Subcutaneous abdominal adipose tissue (tissue), 5 donors: ENCODE data around the gene LCLAT1.

ENCODE experiments used
- H3K27ac ChIP-seq: one replicate; pipeline ENCODE4 v1.7.0; 2013; ENCODE audit warnings: low read depth, mild to moderate bottlenecking, inconsistent platforms, low read length, moderate library complexity
- H3K27me3 ChIP-seq, 5 donors: one replicate each; pipeline ENCODE4 v1.7.0; 2013; ENCODE audit warnings: low read length in 5 of 5, inconsistent platforms in 1 of 5; ENCODE audit not compliant: control insufficient read depth in 5 of 5, insufficient read depth in 4 of 5
- H3K36me3 ChIP-seq, 5 donors: one replicate each; pipeline ENCODE4 v1.7.0; 2013; ENCODE audit warnings: low read length in 5 of 5; ENCODE audit not compliant: control insufficient read depth in 5 of 5, insufficient read depth in 5 of 5
- H3K4me1 ChIP-seq, 5 donors: one replicate each; pipeline ENCODE4 v1.7.0; 2013; ENCODE audit warnings: low read length in 5 of 5, mild to moderate bottlenecking in 3 of 5, moderate library complexity in 1 of 5; ENCODE audit not compliant: control insufficient read depth in 5 of 5, insufficient read depth in 5 of 5
- H3K4me3 ChIP-seq, 5 donors: one replicate each; pipeline ENCODE4 v1.7.0; 2013; ENCODE audit warnings: low read length in 5 of 5, low read depth in 1 of 5
- H3K9ac ChIP-seq, 5 donors: one replicate each; pipeline ENCODE4 v1.7.0; 2013; ENCODE audit warnings: low read length in 5 of 5, mild to moderate bottlenecking in 4 of 5, moderate library complexity in 3 of 5
- H3K9me3 ChIP-seq, 5 donors: one replicate each; pipeline ENCODE4 v1.7.0; 2013; ENCODE audit warnings: low read length in 5 of 5; ENCODE audit not compliant: control insufficient read depth in 5 of 5
- donor health status: healthy.
- donor health status: healthy.
- donor health status: healthy.
- donor health status: healthy.
- donor health status: healthy.

The LCLAT1 gene

GRCh38 chr2:30453498-30453897 is 6.5 kb downstream of the LCLAT1 start:
- Histone ChIP-seq H3K9me3 (no peaks in the 10 kb centered on the region), H3K36me3 (no peaks in the 10 kb centered on the region), H3K27me3 (no peaks in the 10 kb centered on the region), H3K9ac (no peak overlapping the region), H3K4me1 (no peaks in the 10 kb centered on the region), H3K4me3 (no peak overlapping the region), H3K27ac (no peak overlapping the region)

DNA sequence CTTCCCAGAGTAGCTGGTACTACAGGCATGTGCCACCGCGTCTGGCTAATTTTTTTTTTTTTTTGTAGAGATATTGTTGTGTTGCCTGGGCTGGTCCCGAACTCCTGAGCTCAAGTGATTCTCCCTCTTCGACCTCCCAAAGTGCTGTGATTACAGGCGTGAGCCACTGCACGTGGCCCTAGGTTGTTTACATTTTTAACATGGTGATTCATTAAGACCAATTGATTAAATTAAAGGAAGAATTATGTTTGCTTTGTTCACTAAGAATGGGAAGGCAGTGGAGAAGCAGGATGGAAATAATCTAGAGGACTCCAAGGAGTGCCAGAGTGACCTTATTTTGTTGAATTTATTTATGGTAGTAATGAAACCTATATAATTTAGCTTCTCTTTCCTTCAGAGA is 7.5 kb downstream of the LCLAT1 start:
- no peaks in the 10 kb centered on the region for H3K4me1 ChIP-seq
- H3K4me3 ChIP-seq: no peak overlapping the region
- no peaks in the 10 kb centered on the region for H3K36me3 ChIP-seq
- H3K9me3 ChIP-seq: no peaks in the 10 kb centered on the region
- no peak overlapping the region for H3K27ac ChIP-seq
- H3K9ac ChIP-seq: no peak overlapping the region
- H3K27me3 ChIP-seq: no peaks in the 10 kb centered on the region

GRCh38 chr2:30455114-30455738 is 8.2 kb downstream of the LCLAT1 start:
- Histone ChIP-seq H3K9ac (no peak overlapping the region), H3K36me3 (no peaks in the 10 kb centered on the region), H3K4me1 (no peaks in the 10 kb centered on the region), H3K27ac (no peak overlapping the region), H3K9me3 (no peaks in the 10 kb centered on the region), H3K27me3 (no peaks in the 10 kb centered on the region), H3K4me3 (no peak overlapping the region)

DNA sequence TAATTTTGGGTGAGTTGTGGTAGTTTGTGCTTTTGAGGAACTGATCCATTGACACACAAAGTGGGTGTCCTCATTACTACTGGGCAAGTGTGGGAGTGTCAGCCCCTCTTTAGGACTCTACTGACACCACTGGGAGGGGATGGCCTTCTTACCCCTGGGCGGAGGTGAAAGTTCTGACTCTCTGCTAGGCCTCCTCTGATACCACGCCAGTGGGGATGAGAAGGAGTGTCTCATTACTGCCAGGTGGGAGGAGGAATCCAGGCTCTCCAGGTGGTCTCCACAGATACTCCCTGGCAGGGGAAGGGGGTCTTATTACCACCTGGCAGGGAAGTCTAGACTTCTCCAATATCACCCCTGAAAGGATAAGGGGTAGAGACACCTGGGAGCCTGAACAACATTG is 9.1 kb downstream of the LCLAT1 start:
- no peaks in the 10 kb centered on the region for H3K4me1 ChIP-seq
- H3K27ac ChIP-seq: no peak overlapping the region
- H3K27me3 ChIP-seq: no peaks in the 10 kb centered on the region
- H3K9ac ChIP-seq: no peak overlapping the region
- no peaks in the 10 kb centered on the region for H3K9me3 ChIP-seq
- no peaks in the 10 kb centered on the region for H3K36me3 ChIP-seq
- H3K4me3 ChIP-seq: no peak overlapping the region

- H3K9ac ChIP-seq: no peak overlapping the region
- H3K36me3 ChIP-seq: no peaks in the 10 kb centered on the region
- H3K9me3 ChIP-seq: no peaks in the 10 kb centered on the region
- no peaks in the 10 kb centered on the region for H3K27me3 ChIP-seq
- H3K4me3 ChIP-seq: no peak overlapping the region
- H3K4me1 ChIP-seq: no peaks in the 10 kb centered on the region
- H3K27ac ChIP-seq: no peak overlapping the region
Observed at GRCh38 chr2:30456579-30456978, 9.5 kb downstream of the LCLAT1 start.

DNA sequence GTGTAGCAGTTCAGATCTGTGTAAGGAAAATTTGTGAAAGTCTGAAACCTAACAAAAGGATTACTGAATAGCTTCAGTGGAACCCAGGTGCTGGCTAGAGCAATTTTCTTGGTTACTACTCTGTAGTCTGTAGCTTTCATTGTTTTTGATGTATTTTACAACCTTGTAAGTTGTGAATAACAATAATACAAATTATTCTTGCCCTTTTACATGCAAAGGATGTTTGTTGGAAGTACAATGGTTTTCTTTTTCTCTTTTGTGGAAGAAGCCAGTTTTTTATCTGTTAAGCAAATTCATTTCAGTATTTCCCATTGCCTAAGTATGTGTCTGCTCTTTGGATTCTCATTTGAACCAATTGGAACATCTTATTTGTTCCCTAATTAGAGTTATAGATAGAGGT is 10.2 kb downstream of the LCLAT1 start:
- Histone ChIP-seq H3K27ac (no peak overlapping the region), H3K36me3 (no peaks in the 10 kb centered on the region), H3K4me1 (no peaks in the 10 kb centered on the region)

GRCh38 chr2:30459140-30459539 is 12.1 kb downstream of the LCLAT1 start:
- Histone ChIP-seq H3K4me1 (no peaks in the 10 kb centered on the region), H3K27ac (no peak overlapping the region), H3K4me3 (no peak overlapping the region), H3K36me3 (no peaks in the 10 kb centered on the region), H3K9me3 (no peaks in the 10 kb centered on the region), H3K9ac (no peak overlapping the region), H3K27me3 (no peaks in the 10 kb centered on the region)

More for the DNA sequence above, 10.2 kb downstream of the LCLAT1 start:
- Histone ChIP-seq H3K27me3 (no peaks in the 10 kb centered on the region), H3K9me3 (no peaks in the 10 kb centered on the region), H3K4me3 (no peak overlapping the region), H3K9ac (no peak overlapping the region)

DNA sequence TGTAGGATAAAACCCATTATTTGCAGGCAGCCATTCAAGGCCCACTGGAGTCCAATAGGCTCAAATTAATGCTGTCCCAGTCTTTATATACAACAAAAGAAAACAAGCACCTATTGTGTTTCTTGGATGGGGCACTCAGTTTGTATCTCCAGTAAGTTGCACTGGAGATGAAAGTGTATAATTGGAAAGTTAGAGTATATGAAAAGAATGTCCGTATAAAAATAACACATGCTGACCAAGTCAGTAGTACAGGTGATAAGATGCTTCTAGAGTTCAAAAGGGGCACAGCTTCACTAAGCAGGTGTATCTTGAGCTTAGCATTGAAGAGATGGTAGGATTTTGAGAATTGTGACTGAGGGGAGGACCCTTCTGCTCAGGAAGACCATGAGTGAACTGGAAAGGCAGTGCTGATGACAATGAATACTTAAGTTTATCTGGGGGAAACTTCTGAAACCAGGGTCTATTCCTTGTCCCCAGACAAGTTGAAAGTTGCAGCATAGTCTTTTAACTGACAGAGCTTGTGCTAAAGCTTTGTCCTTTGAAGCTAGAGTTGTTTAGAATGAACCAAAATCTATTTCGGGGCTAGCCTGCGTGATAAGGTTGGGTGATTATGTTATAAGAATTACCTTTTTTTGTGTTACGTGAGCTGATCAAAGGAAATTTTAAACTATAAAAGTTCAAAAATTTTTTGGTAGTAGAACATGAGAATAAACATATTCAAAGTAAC is 15.2 kb downstream of the LCLAT1 start:
- no peaks in the 10 kb centered on the region for H3K4me1 ChIP-seq
- no peaks in the 10 kb centered on the region for H3K27me3 ChIP-seq
- H3K36me3 ChIP-seq: no peaks in the 10 kb centered on the region
- no peak overlapping the region for H3K9ac ChIP-seq
- no peak overlapping the region for H3K27ac ChIP-seq
- H3K4me3 ChIP-seq: no peak overlapping the region
- no peaks in the 10 kb centered on the region for H3K9me3 ChIP-seq

- H3K27me3 ChIP-seq: no peaks in the 10 kb centered on the region
- no peaks in the 10 kb centered on the region for H3K9me3 ChIP-seq
- no peak overlapping the region for H3K4me3 ChIP-seq
- no peak overlapping the region for H3K9ac ChIP-seq
- H3K4me1 ChIP-seq: no peaks in the 10 kb centered on the region
- H3K27ac ChIP-seq: no peak overlapping the region
- no peaks in the 10 kb centered on the region for H3K36me3 ChIP-seq
Observed at GRCh38 chr2:30463535-30463934, 16.5 kb downstream of the LCLAT1 start.

GRCh38 chr2:30464544-30465170 is 17.6 kb downstream of the LCLAT1 start:
- Histone ChIP-seq H3K4me1 (no peaks in the 10 kb centered on the region), H3K36me3 (no peaks in the 10 kb centered on the region), H3K9ac (no peak overlapping the region), H3K4me3 (no peak overlapping the region), H3K27ac (no peak overlapping the region), H3K27me3 (no peaks in the 10 kb centered on the region), H3K9me3 (no peaks in the 10 kb centered on the region)
